ENCODE data around the gene METTL23.

DNA sequence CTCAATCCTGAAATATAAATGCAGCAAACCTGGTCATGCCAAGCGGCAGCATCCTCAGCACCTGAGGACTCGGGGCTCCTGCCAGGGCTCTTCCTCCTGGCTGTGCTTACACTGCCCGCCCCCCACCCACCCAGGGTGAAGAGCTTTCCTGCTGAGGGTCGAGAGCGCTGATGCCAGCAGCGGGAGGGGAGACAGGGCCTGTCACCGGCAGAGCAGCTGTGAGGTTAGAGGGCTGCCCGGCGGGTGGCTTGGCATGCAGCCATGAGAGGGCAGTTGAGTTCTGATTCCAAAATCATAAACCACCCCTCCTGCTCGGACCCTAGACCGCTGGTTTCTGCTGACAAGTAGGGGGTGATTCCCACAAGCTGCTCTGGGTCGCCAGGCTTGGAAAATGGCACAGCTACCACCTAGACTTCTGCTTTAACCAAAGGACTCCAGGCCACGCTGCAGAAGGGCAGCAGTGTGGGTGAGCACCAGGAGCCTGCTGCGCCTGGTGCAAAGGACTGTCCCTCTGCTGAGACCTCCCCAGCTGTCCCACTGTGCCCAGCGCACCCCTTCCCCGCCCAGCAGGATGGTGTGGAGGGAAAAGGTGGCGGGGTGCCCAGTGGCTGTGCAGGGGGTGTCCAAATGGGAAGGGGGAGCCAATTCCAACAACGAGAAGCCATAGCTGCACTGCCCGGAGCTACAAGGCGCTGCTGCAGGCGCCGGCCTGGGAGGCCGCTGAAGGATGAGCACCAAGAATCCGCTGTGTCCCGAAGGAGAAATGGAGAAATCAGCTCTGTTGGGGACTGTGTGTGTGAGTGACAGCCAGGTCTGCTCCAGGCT is 42.5 kb upstream of the METTL23 start:
- TF ChIP-seq, protein P1, sequence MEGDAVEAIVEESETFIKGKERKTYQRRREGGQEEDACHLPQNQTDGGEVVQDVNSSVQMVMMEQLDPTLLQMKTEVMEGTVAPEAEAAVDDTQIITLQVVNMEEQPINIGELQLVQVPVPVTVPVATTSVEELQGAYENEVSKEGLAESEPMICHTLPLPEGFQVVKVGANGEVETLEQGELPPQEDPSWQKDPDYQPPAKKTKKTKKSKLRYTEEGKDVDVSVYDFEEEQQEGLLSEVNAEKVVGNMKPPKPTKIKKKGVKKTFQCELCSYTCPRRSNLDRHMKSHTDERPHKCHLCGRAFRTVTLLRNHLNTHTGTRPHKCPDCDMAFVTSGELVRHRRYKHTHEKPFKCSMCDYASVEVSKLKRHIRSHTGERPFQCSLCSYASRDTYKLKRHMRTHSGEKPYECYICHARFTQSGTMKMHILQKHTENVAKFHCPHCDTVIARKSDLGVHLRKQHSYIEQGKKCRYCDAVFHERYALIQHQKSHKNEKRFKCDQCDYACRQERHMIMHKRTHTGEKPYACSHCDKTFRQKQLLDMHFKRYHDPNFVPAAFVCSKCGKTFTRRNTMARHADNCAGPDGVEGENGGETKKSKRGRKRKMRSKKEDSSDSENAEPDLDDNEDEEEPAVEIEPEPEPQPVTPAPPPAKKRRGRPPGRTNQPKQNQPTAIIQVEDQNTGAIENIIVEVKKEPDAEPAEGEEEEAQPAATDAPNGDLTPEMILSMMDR (IDR thresholded peaks at IDR 0.05; ENCODE audit: low read length) = no peak
- no peak for TF ChIP-seq EZH2 (optimal IDR thresholded peaks at IDR 0.05; ENCODE audit: low read depth, low read length)
- no peak for TF ChIP-seq EZH2phosphoT487 (IDR thresholded peaks at IDR 0.05; ENCODE audit: low read length)

Measured in MM.1S (cell line).